ENCODE data around the gene SORBS1. TPM values are rescaled to one million over a fixed set of nuclear protein-coding genes. Genes with fewer than 3 reads are reported as not detected.

SORBS1 gene
- total and polyA plus RNA-seq, 9 of the 15 experiments (the other 6 are each of a cell fraction or from before 2014, with no cell fraction given), result 2.0 to 13.3 (median 6.5) TPM

- ATAC-seq, result no peak
- 58% methylated on average over 4 of the region's 4 CpGs for WGBS (ENCODE audit: insufficient coverage, low coverage, missing lambda C conversion rate)
- no peak overlapping the region for H3K4me2 ChIP-seq (ENCODE audit: insufficient read depth, low read length)
Observed at GRCh38 chr10:95279042-95279820, 281.9 kb downstream of the SORBS1 start.

More at GRCh38 chr10:95279042-95279820, 281.9 kb downstream of the SORBS1 start:
- intact Hi-C loops (cut with micrococcal nuclease) (no loop called here), in situ Hi-C loops (cut with MboI) (no loop called here)
- Histone ChIP-seq H3K4me1 (replicated peaks in 1 of 2; ENCODE audit: control insufficient read depth in 2 of 2, insufficient read depth in 2 of 2, low read length in 2 of 2) (peaks cover 18 to 33% of the 10 kb centered on the region in 2 experiments), H4K20me1 (replicated peaks; ENCODE audit: control insufficient read depth, insufficient read depth, low read length) (peaks cover 15% of the 10 kb centered on the region), H3K36me3 (ENCODE audit: control insufficient read depth, insufficient read depth, low read length) (no peaks in the 10 kb centered on the region), H3K79me2 (ENCODE audit: control insufficient read depth, insufficient read depth, low read length) (peaks cover 93% of the 10 kb centered on the region), H3K4me3 (no peak overlapping the region), H3K9me1 (ENCODE audit: control insufficient read depth, insufficient read depth, low read length) (peaks cover 4% of the 10 kb centered on the region), H3K9me3 (replicated peaks; ENCODE audit: control insufficient read depth, insufficient read depth, low read depth, low read length) (no peaks in the 10 kb centered on the region; the same call in 1 of the 2 replicates), H3K27ac (ENCODE audit: extremely low read depth, low read depth, low read length) (no peak overlapping the region; the same call in 2 of the 3 replicates), H3K27me3 (ENCODE audit: control insufficient read depth in 2 of 2, insufficient read depth in 2 of 2, low read length in 2 of 2) (no peaks in the 10 kb centered on the region), H2AFZ (ENCODE audit: low read depth, low read length) (no peak overlapping the region), H3K9ac (ENCODE audit: insufficient read depth in 1 of 2, low read depth in 2 of 2, low read length in 2 of 2) (no peak overlapping the region; a peak in 1 of 4 replicates)
- TF ChIP-seq C11orf30 (IDR thresholded peaks at IDR 0.05; ENCODE audit: low read depth) (no peak), DIDO1 (tag; IDR thresholded peaks at IDR 0.05; ENCODE audit: low read depth) (no peak), SP2 (IDR thresholded peaks at IDR 0.05; ENCODE audit: extremely low read depth, low read depth, low read length, poor library complexity, severe bottlenecking) (no peak), CREB3L1 (IDR thresholded peaks at IDR 0.05; ENCODE audit: borderline replicate concordance, low read depth) (no peak)
- CTCF ChIA-PET (ENCODE audit: low intra/inter-chr PET ratio), result no interaction called here
- FAIRE-seq (no peak), DNase-seq (ENCODE audit: extremely low read depth in 1 of 4, low spot score in 3 of 4) (no peak)
- POLR2A ChIA-PET, result interaction anchor here (0.8 to 1.8 kb wide), 4 partner anchors 12 to 1585 kb away, joined by 3 to 5 read pairs (median 4); no protein-coding TSS in a partner anchor
- no TSS peak for BruUV-seq (replicated peaks)
